Stomach (tissue), 9 donors: ENCODE results near the gene XAB2. TPM values are rescaled to one million over a fixed set of nuclear protein-coding genes. Genes with fewer than 3 reads are reported as not detected.
A peak's percentile ranks its signal among the peaks of the same experiment; 100 is the strongest.

ENCODE experiments used
- DNase-seq, 2 donors: peaks; one replicate each; pipeline versions ENCODE4 v3.0.0 to v3.0.0-alpha.2; 2013 to 2019
- H3K27ac ChIP-seq, 5 donors: fragments of 200-600 bp in 4 of 5; sonication (generic) in 4 of 5; one replicate each; pipeline ENCODE4 v1.5.1; 2013 to 2019; ENCODE audit warnings: mild to moderate bottlenecking in 1 of 5, moderate library complexity in 1 of 5
- H3K27me3 ChIP-seq, 3 donors: fragments of 200-600 bp; sonication (generic); one replicate each; pipeline ENCODE4 v1.5.1; 2017 to 2019; ENCODE audit warnings: mixed run types in 1 of 3
- H3K36me3 ChIP-seq, 4 donors: fragments of 200-600 bp; sonication (generic); 1 replicate in 3 of 4; 2 replicates in 1 of 4; pipeline ENCODE4 v1.5.1; 2016 to 2019
- H3K4me1 ChIP-seq, 4 donors: fragments of 200-600 bp; sonication (generic); one replicate each; pipeline ENCODE4 v1.5.1; 2016 to 2019
- H3K4me3 ChIP-seq, 4 donors: fragments of 200-600 bp; sonication (generic) in 3 of 4; one replicate each; pipeline ENCODE4 v1.5.1; 2016 to 2019; ENCODE audit warnings: mild to moderate bottlenecking in 1 of 4
- H3K9me3 ChIP-seq, 4 donors: fragments of 200-600 bp; sonication (generic); one replicate each; pipeline ENCODE4 v1.5.1; 2016 to 2019
- EP300 ChIP-seq: sonication (generic); formaldehyde crosslinking; IDR thresholded peaks from one replicate; pipeline ENCODE4 v1.6.1; 2017; ENCODE audit warnings: antibody characterized with exemption
- POLR2A ChIP-seq, 4 donors: fragments of 450-650 bp; IDR thresholded peaks; one replicate each; pipeline ENCODE4 v1.6.1; 2016; ENCODE audit warnings: antibody characterized with exemption in 4 of 4, control low read depth in 2 of 4, mild to moderate bottlenecking in 1 of 4, moderate library complexity in 1 of 4
- POLR2AphosphoS5 ChIP-seq, 3 donors: sonication (generic); formaldehyde crosslinking; IDR thresholded peaks; one replicate each; pipeline ENCODE4 v1.6.1; 2016; ENCODE audit warnings: antibody characterized with exemption in 3 of 3
- WGBS, 5 donors: extraction: QIAGEN DNeasy Blood & Tissue Kit in 3 of 5; methylation state at CpG; one replicate each; pipeline versions ENCODE4 v1.1.5 to v1.1.7; 2013 to 2018; 5-methylcytosine and 5-hydroxymethylcytosine counted together
- intact Hi-C: fragments of 100-400 bp; cut with DNase I; formaldehyde crosslinking; loops from one replicate; pipeline ENCODE4 v1.15.1; 2023; ENCODE audit warnings: low total_unique reads
- polyA plus RNA-seq, 3 donors: library from polyadenylated mRNA; stranded (reverse); fragments of 200-250 nt; gene quantifications; one replicate each; pipeline ENCODE4 v1.2.3, GENCODE V29; 2013
- total RNA-seq, 5 donors: library from RNA; depleted of rRNA; stranded (reverse); fragments of >200 nt; gene quantifications; one replicate each; pipeline versions ENCODE4 v1.1.0 to v1.2.3, GENCODE V29; 2014 to 2016
- TF ChIP-seq, protein P1 (sequence below), 7 experiments: fragments of 450-650 bp in 4 of 7; fragments of 200-600 bp in 3 of 7; sonication (generic) in 3 of 7; IDR thresholded peaks; one replicate each; pipeline ENCODE4 v1.5.1; 2016 to 2019; ENCODE audit warnings: antibody characterized with exemption in 7 of 7, control low read depth in 2 of 7, mild to moderate bottlenecking in 1 of 7
- donor health status: healthy with polysubstance abuse.
- donor health status: Bipolar disorder and iron deficiency.
- donor health status: healthy.

Gene XAB2
- total and polyA plus RNA-seq, 8 donors, result 24.6 to 106 (median 48.4) TPM

DNA sequence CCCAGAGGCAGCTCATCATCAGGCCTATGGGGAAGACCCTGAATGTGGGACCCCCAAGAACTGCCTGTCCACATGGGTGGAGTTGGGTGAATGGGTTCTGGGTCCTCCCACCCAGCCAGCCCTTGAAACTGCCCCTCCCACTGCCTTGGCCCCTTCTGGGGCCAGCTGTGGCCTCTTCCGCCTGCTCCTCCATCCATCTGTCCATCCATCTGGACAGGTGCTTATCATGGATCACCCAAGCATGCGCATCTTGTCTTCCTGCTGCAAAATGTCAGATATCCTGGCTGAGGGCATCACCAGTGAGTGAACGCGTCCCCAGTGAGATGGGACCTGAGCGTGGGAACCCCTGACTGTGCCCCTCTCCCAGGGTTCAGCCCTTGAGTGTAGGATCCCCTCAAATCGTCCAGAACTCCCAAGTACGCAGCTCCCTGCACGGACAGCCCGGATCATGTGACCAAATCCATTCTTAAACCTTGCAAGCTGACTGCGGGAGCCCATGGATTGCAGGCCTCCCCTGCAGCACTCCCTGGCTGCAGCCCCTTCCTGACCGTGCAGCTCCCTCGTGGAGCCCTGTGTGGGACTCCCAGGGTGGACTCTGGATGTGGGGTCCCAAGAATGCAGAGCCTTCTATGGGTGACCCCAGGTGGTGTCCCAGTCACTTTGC is 9.6 kb upstream of the XAB2 start:
- Histone ChIP-seq H3K4me3 (peak overlapping the region in 1 of 4 donors; percentile 3), H3K4me1 (peaks cover 0 to 43% (median 28%) of the 10 kb centered on the region in 4 donors), H3K27me3 (peaks cover 0 to 64% (median 9%) of the 10 kb centered on the region in 3 donors), H3K36me3 (peaks cover 0 to 45% (median 19%) of the 10 kb centered on the region in 4 donors), H3K9me3 (no peaks in the 10 kb centered on the region), H3K27ac (no peak overlapping the region)
- 78 to 88% (median 79%) methylated on average over 9 to 12 of the region's 12 CpGs for WGBS, 5 donors
- intact Hi-C loops, result no loop called here
- TF ChIP-seq POLR2A (IDR thresholded peaks at IDR 0.05) (no peak), EP300 (no peak)
- TF ChIP-seq, protein P1, sequence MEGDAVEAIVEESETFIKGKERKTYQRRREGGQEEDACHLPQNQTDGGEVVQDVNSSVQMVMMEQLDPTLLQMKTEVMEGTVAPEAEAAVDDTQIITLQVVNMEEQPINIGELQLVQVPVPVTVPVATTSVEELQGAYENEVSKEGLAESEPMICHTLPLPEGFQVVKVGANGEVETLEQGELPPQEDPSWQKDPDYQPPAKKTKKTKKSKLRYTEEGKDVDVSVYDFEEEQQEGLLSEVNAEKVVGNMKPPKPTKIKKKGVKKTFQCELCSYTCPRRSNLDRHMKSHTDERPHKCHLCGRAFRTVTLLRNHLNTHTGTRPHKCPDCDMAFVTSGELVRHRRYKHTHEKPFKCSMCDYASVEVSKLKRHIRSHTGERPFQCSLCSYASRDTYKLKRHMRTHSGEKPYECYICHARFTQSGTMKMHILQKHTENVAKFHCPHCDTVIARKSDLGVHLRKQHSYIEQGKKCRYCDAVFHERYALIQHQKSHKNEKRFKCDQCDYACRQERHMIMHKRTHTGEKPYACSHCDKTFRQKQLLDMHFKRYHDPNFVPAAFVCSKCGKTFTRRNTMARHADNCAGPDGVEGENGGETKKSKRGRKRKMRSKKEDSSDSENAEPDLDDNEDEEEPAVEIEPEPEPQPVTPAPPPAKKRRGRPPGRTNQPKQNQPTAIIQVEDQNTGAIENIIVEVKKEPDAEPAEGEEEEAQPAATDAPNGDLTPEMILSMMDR (IDR thresholded peaks at IDR 0.05), result no peak
- no peak for DNase-seq

- Histone ChIP-seq H3K27me3 (peaks cover 0 to 53% (median 9%) of the 10 kb centered on the region in 3 donors), H3K4me1 (peaks cover 0 to 37% (median 28%) of the 10 kb centered on the region in 4 donors), H3K9me3 (no peaks in the 10 kb centered on the region), H3K4me3 (peak overlapping the region; percentile 60 to 73 (median 62)), H3K36me3 (peaks cover 0 to 41% (median 18%) of the 10 kb centered on the region in 4 donors), H3K27ac (peak overlapping the region; percentile 84 to 96 (median 90))
- 22 to 37% (median 28%) methylated on average over 21 to 30 of the region's 30 CpGs for WGBS, 5 donors
- intact Hi-C loops, result no loop called here
- TF ChIP-seq POLR2A (IDR thresholded peaks at IDR 0.05), result no peak
- TF ChIP-seq POLR2AphosphoS5 (IDR thresholded peaks at IDR 0.05), result peak in 2 of 3 donors; percentile 31 to 47
- DNase-seq, result peak; percentile 67 to 73
Measured at GRCh38 chr19:7637374-7638256, 8.3 kb upstream of the XAB2 start.

DNA sequence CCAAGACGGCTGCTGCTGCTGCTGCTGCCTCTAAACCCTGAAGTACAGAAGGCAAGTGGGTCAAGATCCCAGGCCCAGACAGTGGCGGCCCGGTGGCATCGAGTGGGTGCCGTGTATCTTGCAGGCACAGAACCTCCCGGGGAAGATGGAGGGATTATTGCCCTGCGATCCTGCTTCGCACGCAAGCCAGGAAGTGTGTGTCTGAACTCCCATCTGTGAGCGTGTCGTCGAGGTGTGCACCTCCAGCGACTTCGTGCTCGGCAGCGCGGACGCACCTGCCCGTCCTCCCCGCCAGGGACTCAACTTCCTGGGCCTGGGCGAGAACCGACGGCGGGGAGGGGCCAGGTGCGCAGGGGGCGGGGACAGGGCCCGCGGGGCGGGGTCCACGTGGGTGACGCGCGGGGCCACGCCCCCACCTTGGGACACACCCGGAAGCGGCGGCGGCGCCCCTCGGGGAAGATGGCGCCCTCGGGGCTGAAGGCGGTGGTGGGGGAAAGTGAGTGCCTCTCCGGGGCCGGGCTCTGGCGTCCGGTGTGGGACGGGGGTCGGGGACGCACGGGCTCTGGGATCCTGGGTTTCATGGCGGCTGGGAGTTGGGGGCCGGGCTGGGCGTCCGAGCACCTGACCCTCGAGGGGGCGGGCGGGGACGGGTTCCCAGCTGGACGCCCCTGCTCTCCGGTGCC is 7.5 kb upstream of the XAB2 start, which contains the start of gene STXBP2:
Gene STXBP2 (plus strand): TSS at position 420 of the 683 bp plus-strand sequence. CDS start 40 bp downstream, at position 460.
- peaks cover 0 to 40% (median 28%) of the 10 kb centered on the region in 4 donors for H3K4me1 ChIP-seq
- H3K27me3 ChIP-seq, result peaks cover 0 to 45% (median 9%) of the 10 kb centered on the region in 3 donors
- peak within 1 kb of the TSS; percentile 60 to 73 (median 62) for H3K4me3 ChIP-seq
- 7 to 25% (median 8%) methylated on average over 26 to 61 of the region's 61 CpGs for WGBS, 5 donors
- TF ChIP-seq, protein P1 (IDR thresholded peaks at IDR 0.05), result peak in 3 of 7 experiments; percentile 25 to 51 (median 26)
- peak in 1 of 4 donors; percentile 42 for TF ChIP-seq POLR2A (IDR thresholded peaks at IDR 0.05)
- no peak for TF ChIP-seq EP300
- peak in 2 of 3 donors; percentile 86 to 89 for TF ChIP-seq POLR2AphosphoS5 (IDR thresholded peaks at IDR 0.05)
- intact Hi-C loops, result no loop called here
- H3K9me3 ChIP-seq, result no peaks in the 10 kb centered on the region
- peak within 1 kb of the TSS; percentile 84 to 96 (median 90) for H3K27ac ChIP-seq
- peaks cover 0 to 41% (median 21%) of the 10 kb centered on the region in 4 donors for H3K36me3 ChIP-seq
- DNase-seq, result peak; percentile 93

DNA sequence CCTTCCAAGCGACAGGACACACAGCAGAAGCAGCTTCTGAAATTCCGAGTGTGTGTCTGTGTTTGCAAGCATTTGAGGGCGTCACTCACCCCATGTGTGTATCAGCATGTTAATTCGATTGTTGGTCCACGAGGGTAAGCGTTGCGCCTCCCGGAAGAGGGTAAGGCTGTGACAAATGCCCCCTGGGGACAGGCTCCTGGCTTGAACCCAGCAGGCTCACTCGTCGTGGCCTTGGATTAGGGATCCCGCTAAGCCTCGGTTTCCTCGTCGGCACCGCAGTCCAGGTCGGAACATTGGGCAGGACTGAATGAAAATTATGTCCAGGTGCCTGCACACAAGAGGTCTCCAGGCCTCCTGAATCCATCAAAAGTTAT is 7.0 kb upstream of the XAB2 start:
- Histone ChIP-seq H3K4me1 (peaks cover under 1 to 45% (median 33%) of the 10 kb centered on the region in 4 donors), H3K9me3 (no peaks in the 10 kb centered on the region), H3K4me3 (peak overlapping the region; percentile 60 to 73 (median 62)), H3K27me3 (peaks cover 0 to 45% (median 9%) of the 10 kb centered on the region in 3 donors), H3K27ac (peak overlapping the region; percentile 62 to 96 (median 90)), H3K36me3 (peaks cover 0 to 41% (median 24%) of the 10 kb centered on the region in 4 donors)
- DNase-seq, result no peak
- intact Hi-C loops, result no loop called here
- WGBS, 5 donors, result 65 to 77% (median 69%) methylated on average over 15 to 16 of the region's 16 CpGs
- no peak for TF ChIP-seq EP300
- no peak for TF ChIP-seq POLR2AphosphoS5 (IDR thresholded peaks at IDR 0.05)
- TF ChIP-seq POLR2A (IDR thresholded peaks at IDR 0.05), result no peak
- TF ChIP-seq, protein P1 (IDR thresholded peaks at IDR 0.05), result no peak
